Measurements from ENCODE around the gene MYO3B.

MYO3B gene

DNA sequence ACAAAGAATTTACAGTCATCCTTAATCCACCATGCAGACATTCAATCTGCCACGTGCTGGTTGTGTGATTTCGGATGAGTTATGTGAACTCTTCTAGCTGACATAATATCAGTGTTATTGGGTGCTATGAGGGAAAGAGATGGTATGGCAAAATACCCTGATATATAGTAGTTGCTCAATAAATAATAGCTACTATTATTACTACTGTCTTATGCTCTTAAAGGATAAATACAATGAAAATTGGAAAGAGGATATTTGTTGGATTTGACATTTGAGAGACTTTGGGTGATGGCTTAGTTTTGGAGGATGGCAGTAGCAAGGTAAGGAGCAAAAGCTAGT, 86.5 kb downstream of the MYO3B start:
- no peak for TF ChIP-seq SIN3A (IDR thresholded peaks at IDR 0.05; ENCODE audit: borderline replicate concordance, insufficient read depth, low read length)
- TF ChIP-seq POLR2AphosphoS5 (IDR thresholded peaks at IDR 0.05; ENCODE audit: low read depth, low read length), result no peak
- TF ChIP-seq FOXP2 (optimal IDR thresholded peaks at IDR 0.05; ENCODE audit: borderline replicate concordance, extremely low read depth, extremely low read length, insufficient read depth), result no peak
- TF ChIP-seq TAF1 (IDR thresholded peaks at IDR 0.05; ENCODE audit: borderline replicate concordance, insufficient read depth, low read length), result no peak
- TF ChIP-seq REST (IDR thresholded peaks at IDR 0.05; ENCODE audit: insufficient read depth in 1 of 2, low read depth in 2 of 2, low read length in 2 of 2), result no peak

DNA sequence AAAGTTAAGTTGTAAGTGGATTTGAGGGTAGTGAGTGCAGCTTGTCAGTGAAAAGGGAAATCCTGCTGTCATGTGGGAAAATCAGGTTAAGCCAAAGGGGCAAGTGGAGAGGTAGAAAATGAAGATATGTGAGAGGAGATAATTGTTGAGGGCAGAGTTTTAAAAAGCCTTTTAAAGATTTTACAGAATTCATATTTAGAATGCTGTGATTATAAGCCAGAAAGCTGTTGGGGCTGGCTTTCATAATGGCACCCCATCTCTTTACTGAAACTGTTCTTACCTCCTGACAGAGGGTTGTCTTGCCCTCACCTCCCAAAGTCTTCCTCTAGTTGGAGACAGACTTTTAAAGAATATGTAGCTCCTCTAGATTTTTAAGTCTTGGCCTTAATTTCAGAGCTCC, 86.9 kb downstream of the MYO3B start:
- TF ChIP-seq REST (IDR thresholded peaks at IDR 0.05; ENCODE audit: insufficient read depth in 1 of 2, low read depth in 2 of 2, low read length in 2 of 2) (no peak), POLR2AphosphoS5 (IDR thresholded peaks at IDR 0.05; ENCODE audit: low read depth, low read length) (no peak), TAF1 (IDR thresholded peaks at IDR 0.05; ENCODE audit: borderline replicate concordance, insufficient read depth, low read length) (no peak), SIN3A (IDR thresholded peaks at IDR 0.05; ENCODE audit: borderline replicate concordance, insufficient read depth, low read length) (no peak), FOXP2 (optimal IDR thresholded peaks at IDR 0.05; ENCODE audit: borderline replicate concordance, extremely low read depth, extremely low read length, insufficient read depth) (no peak)

DNA sequence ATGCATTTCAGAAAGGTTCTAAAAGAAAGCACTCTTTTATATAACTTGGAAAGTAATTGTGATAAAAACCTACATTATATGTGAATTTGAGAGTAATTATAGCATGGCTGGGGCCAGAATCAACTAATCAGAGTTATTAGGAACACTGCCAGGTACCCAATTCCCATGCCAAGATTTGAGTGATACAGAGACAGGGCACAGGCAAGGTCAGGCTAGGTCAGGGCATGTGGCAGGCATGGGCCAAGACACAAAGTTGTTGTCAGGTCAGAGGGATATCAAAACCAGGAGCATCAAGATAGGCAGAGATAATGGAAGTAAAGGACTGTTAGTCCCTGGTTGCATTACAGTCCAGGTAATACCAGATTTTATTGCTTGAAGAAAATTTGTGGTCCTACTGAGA, 87.4 kb downstream of the MYO3B start:
- TF ChIP-seq REST (IDR thresholded peaks at IDR 0.05; ENCODE audit: insufficient read depth in 1 of 2, low read depth in 2 of 2, low read length in 2 of 2), result no peak
- TF ChIP-seq TAF1 (IDR thresholded peaks at IDR 0.05; ENCODE audit: borderline replicate concordance, insufficient read depth, low read length), result no peak
- TF ChIP-seq FOXP2 (optimal IDR thresholded peaks at IDR 0.05; ENCODE audit: borderline replicate concordance, extremely low read depth, extremely low read length, insufficient read depth), result no peak
- TF ChIP-seq POLR2AphosphoS5 (IDR thresholded peaks at IDR 0.05; ENCODE audit: low read depth, low read length), result no peak
- TF ChIP-seq SIN3A (IDR thresholded peaks at IDR 0.05; ENCODE audit: borderline replicate concordance, insufficient read depth, low read length), result no peak

DNA sequence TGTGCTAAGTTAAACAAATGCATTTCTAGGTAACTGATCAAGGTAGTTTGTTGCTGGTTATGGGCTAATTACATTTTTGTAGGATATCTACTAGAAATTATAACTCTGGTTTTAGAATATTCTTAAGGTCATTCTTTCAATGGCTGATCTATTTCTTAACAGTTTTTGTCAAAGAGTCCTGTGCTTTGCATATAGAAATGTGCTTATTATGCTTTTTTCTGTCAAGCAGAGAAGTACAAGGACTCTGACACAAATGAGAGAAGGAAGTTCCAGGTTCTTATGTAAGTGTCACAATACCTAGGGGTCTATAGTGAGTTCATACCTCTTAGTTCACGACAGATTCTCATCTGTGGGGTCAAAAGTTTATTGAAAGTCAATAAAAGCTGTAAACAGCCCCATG, 88.4 kb downstream of the MYO3B start:
- TF ChIP-seq REST (IDR thresholded peaks at IDR 0.05; ENCODE audit: insufficient read depth in 1 of 2, low read depth in 2 of 2, low read length in 2 of 2) (no peak), FOXP2 (optimal IDR thresholded peaks at IDR 0.05; ENCODE audit: borderline replicate concordance, extremely low read depth, extremely low read length, insufficient read depth) (no peak), SIN3A (IDR thresholded peaks at IDR 0.05; ENCODE audit: borderline replicate concordance, insufficient read depth, low read length) (no peak), TAF1 (IDR thresholded peaks at IDR 0.05; ENCODE audit: borderline replicate concordance, insufficient read depth, low read length) (no peak), POLR2AphosphoS5 (IDR thresholded peaks at IDR 0.05; ENCODE audit: low read depth, low read length) (no peak)

GRCh38 chr2:170267071-170267470, 89.1 kb downstream of the MYO3B start:
- TF ChIP-seq SIN3A (IDR thresholded peaks at IDR 0.05; ENCODE audit: borderline replicate concordance, insufficient read depth, low read length) (no peak), FOXP2 (optimal IDR thresholded peaks at IDR 0.05; ENCODE audit: borderline replicate concordance, extremely low read depth, extremely low read length, insufficient read depth) (no peak), REST (IDR thresholded peaks at IDR 0.05; ENCODE audit: insufficient read depth in 1 of 2, low read depth in 2 of 2, low read length in 2 of 2) (no peak), TAF1 (IDR thresholded peaks at IDR 0.05; ENCODE audit: borderline replicate concordance, insufficient read depth, low read length) (no peak), POLR2AphosphoS5 (IDR thresholded peaks at IDR 0.05; ENCODE audit: low read depth, low read length) (no peak)
